Neural cell (in vitro differentiated cells): ENCODE data around the gene OR1K1. TPM values are rescaled to one million over a fixed set of nuclear protein-coding genes. Genes with fewer than 3 reads are reported as not detected.
A peak's percentile ranks its signal among the peaks of the same experiment; 100 is the strongest.
"Not testable (repeated sequence)": the region's sequence is repeated elsewhere in the genome, so short reads cannot be mapped to it uniquely, and the experiment has no call there.

Source experiments
- H2AFZ ChIP-seq: fragments of 200-600, 300-800 bp; sonication (generic), shearing (Covaris generic); 2 replicates; pipeline ENCODE4 v1.6.0; 2014; ENCODE audit warnings: low read depth, mild to moderate bottlenecking, antibody characterized with exemption, low read length, moderate library complexity
- H3F3A ChIP-seq: fragments of 200-600 bp; shearing (Covaris generic); 2 replicates; pipeline ENCODE4 v1.6.1; 2016; ENCODE audit warnings: mild to moderate bottlenecking, moderate library complexity, mixed read lengths, antibody characterized with exemption, low read length; ENCODE audit not compliant: insufficient read depth, poor library complexity, severe bottlenecking
- H3K27ac ChIP-seq: fragments of 200-600, 300-800 bp; sonication (generic), shearing (Covaris generic); 2 replicates; pipeline ENCODE4 v1.5.1; 2014; ENCODE audit warnings: mild to moderate bottlenecking, low read length, moderate library complexity
- H3K27me3 ChIP-seq: fragments of 300-800, 200-600 bp; sonication (generic), shearing (Covaris generic); 2 replicates; pipeline ENCODE4 v1.6.0; 2014; ENCODE audit warnings: mild to moderate bottlenecking, low read depth, low read length, moderate library complexity; ENCODE audit not compliant: insufficient read depth
- H3K36me3 ChIP-seq: fragments of 300-800, 200-600 bp; sonication (generic), shearing (Covaris generic); 2 replicates; pipeline ENCODE4 v1.5.1; 2014; ENCODE audit warnings: mild to moderate bottlenecking, antibody characterized with exemption, low read length, moderate library complexity; ENCODE audit not compliant: insufficient read depth
- H3K4me2 ChIP-seq: fragments of 300-800, 200-600 bp; sonication (generic), shearing (Covaris generic); 2 replicates; pipeline ENCODE4 v1.6.0; 2014; ENCODE audit warnings: mild to moderate bottlenecking, low read length
- H3K4me3 ChIP-seq: fragments of 300-800, 200-600 bp; sonication (generic), shearing (Covaris generic); 2 replicates; pipeline ENCODE4 v1.5.1; 2014; ENCODE audit warnings: mild to moderate bottlenecking, low read length, moderate library complexity
- H3K79me2 ChIP-seq: fragments of 200-600 bp; shearing (Covaris generic); replicated peaks from 2 replicates; pipeline ENCODE4 v1.6.0; 2014; ENCODE audit warnings: mild to moderate bottlenecking, low read length, moderate library complexity; ENCODE audit not compliant: insufficient read depth
- H3K9ac ChIP-seq: fragments of 300-800, 200-600 bp; sonication (generic), shearing (Covaris generic); 2 replicates; pipeline ENCODE4 v1.6.1; 2016; ENCODE audit warnings: mild to moderate bottlenecking, low read length, mixed read lengths
- H3K9me2 ChIP-seq: fragments of 200-600 bp; shearing (Covaris generic); 2 replicates; pipeline ENCODE4 v1.6.1; 2016; ENCODE audit warnings: mild to moderate bottlenecking, low read length, mixed read lengths; ENCODE audit not compliant: insufficient read depth
- H3K9me3 ChIP-seq: fragments of 200-600, 300-800 bp; sonication (generic), shearing (Covaris generic); 2 replicates; pipeline ENCODE4 v1.6.1; 2016; ENCODE audit warnings: mild to moderate bottlenecking, mixed run types, low read length, moderate library complexity, mixed read lengths
- H4K20me1 ChIP-seq: fragments of 200-600 bp; shearing (Covaris generic); 2 replicates; pipeline ENCODE4 v1.6.1; 2016; ENCODE audit warnings: mild to moderate bottlenecking, mixed run types; ENCODE audit not compliant: insufficient read depth
- EP300 ChIP-seq: fragments of 450-650 bp; conservative IDR thresholded peaks from 2 replicates; pipeline ENCODE4 v1.6.1; 2014; ENCODE audit warnings: antibody characterized with exemption, mild to moderate bottlenecking, moderate library complexity; ENCODE audit not compliant: poor library complexity, severe bottlenecking
- EZH2 ChIP-seq: fragments of 200-600, 300-800 bp; shearing (Covaris generic), sonication (generic); IDR thresholded peaks from 2 replicates; pipeline ENCODE4 v1.6.1; 2014; ENCODE audit warnings: antibody characterized with exemption, low read length, borderline replicate concordance, mild to moderate bottlenecking; ENCODE audit not compliant: insufficient read depth, poor library complexity, severe bottlenecking
- MXI1 ChIP-seq: fragments of 450-650 bp; conservative IDR thresholded peaks from 2 replicates; pipeline ENCODE4 v1.6.1; 2014; ENCODE audit warnings: antibody characterized with exemption, mild to moderate bottlenecking; ENCODE audit not compliant: poor library complexity, severe bottlenecking
- POLR2AphosphoS5 ChIP-seq: IDR thresholded peaks from 2 replicates; pipeline ENCODE4 v1.6.1; 2012
- RAD21 ChIP-seq: fragments of 450-650 bp; conservative IDR thresholded peaks from 2 replicates; pipeline ENCODE4 v1.6.1; 2014; ENCODE audit warnings: antibody characterized with exemption, mild to moderate bottlenecking, moderate library complexity
- REST ChIP-seq: IDR thresholded peaks from 2 replicates; pipeline ENCODE4 v1.6.1; 2012; ENCODE audit warnings: borderline replicate concordance
- SMC3 ChIP-seq: fragments of 450-650 bp; conservative IDR thresholded peaks from 2 replicates; pipeline ENCODE4 v1.6.1; 2014; ENCODE audit warnings: antibody characterized with exemption, mild to moderate bottlenecking, moderate library complexity; ENCODE audit not compliant: poor library complexity
- TAF1 ChIP-seq: IDR thresholded peaks from 2 replicates; pipeline ENCODE4 v1.6.1; 2012; ENCODE audit warnings: low read depth
- polyA plus RNA-seq: library from polyadenylated mRNA; depleted of rRNA; stranded (reverse); fragments of >200 nt; gene quantifications from 2 replicates; pipeline ENCODE4 v1.2.3, GENCODE V29; 2014
- TF ChIP-seq, protein P1 (sequence below): fragments of 450-650 bp; IDR thresholded peaks from 2 replicates; pipeline ENCODE4 v1.5.1; 2014; ENCODE audit warnings: antibody characterized with exemption, mild to moderate bottlenecking, moderate library complexity; ENCODE audit not compliant: poor library complexity, severe bottlenecking

OR1K1 gene
- polyA plus RNA-seq, 1 donor from 2014 or later, result not detected

- Histone ChIP-seq H2AFZ (no peak overlapping the region), H3K9ac (no peak overlapping the region), H3K36me3 (no peaks in the 10 kb centered on the region), H3F3A (no peaks in the 10 kb centered on the region), H3K4me3 (no peak overlapping the region), H4K20me1 (no peaks in the 10 kb centered on the region), H3K9me2 (no peaks in the 10 kb centered on the region), H3K4me2 (no peak overlapping the region), H3K79me2 (peaks cover 34% of the 10 kb centered on the region), H3K27ac (no peak overlapping the region), H3K27me3 (no peaks in the 10 kb centered on the region), H3K9me3 (no peaks in the 10 kb centered on the region)
- TF ChIP-seq, protein P1, sequence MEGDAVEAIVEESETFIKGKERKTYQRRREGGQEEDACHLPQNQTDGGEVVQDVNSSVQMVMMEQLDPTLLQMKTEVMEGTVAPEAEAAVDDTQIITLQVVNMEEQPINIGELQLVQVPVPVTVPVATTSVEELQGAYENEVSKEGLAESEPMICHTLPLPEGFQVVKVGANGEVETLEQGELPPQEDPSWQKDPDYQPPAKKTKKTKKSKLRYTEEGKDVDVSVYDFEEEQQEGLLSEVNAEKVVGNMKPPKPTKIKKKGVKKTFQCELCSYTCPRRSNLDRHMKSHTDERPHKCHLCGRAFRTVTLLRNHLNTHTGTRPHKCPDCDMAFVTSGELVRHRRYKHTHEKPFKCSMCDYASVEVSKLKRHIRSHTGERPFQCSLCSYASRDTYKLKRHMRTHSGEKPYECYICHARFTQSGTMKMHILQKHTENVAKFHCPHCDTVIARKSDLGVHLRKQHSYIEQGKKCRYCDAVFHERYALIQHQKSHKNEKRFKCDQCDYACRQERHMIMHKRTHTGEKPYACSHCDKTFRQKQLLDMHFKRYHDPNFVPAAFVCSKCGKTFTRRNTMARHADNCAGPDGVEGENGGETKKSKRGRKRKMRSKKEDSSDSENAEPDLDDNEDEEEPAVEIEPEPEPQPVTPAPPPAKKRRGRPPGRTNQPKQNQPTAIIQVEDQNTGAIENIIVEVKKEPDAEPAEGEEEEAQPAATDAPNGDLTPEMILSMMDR, result no peak
- TF ChIP-seq SMC3, result no peak
- no peak for TF ChIP-seq EP300
- TF ChIP-seq TAF1, result no peak
- no peak for TF ChIP-seq EZH2
- no peak for TF ChIP-seq POLR2AphosphoS5
- no peak for TF ChIP-seq REST
- no peak for TF ChIP-seq MXI1
- no peak for TF ChIP-seq RAD21
Measured at GRCh38 chr9:122822938-122823337, 23.0 kb downstream of the OR1K1 start.

DNA sequence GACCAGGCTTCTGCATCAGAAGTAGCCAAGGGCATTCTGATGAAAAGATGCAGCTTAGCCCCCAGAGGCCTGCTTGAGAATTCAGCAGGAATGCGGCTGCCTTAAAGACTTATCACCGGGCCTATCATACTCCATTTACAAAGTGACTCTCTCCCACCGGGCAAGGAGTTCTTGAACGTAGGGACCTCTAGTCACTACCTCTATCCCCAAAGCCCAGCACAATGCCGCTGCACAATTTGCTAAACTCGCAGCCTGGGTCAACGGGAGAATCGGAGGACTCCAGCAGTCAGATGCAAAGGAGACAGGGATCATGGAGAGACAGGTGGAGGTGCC, 27.8 kb downstream of the OR1K1 start:
- Histone ChIP-seq H3K27ac (peak overlapping the region; percentile 72), H3K9ac (peak overlapping the region; percentile 76), H3K9me2 (no peaks in the 10 kb centered on the region), H3K4me2 (peak overlapping the region; percentile 78), H2AFZ (peak overlapping the region; percentile 97), H3K27me3 (no peaks in the 10 kb centered on the region), H3K4me3 (peak overlapping the region; percentile 100), H3K9me3 (no peaks in the 10 kb centered on the region), H3K79me2 (peaks cover 38% of the 10 kb centered on the region), H3K36me3 (no peaks in the 10 kb centered on the region), H3F3A (no peaks in the 10 kb centered on the region), H4K20me1 (no peaks in the 10 kb centered on the region)
- TF ChIP-seq EZH2 (no peak), RAD21 (no peak), MXI1 (no peak)
- TF ChIP-seq, protein P1, result no peak

- Histone ChIP-seq H3K9ac (peak overlapping the region; percentile 76), H3K4me3 (peak overlapping the region; percentile 100), H2AFZ (peak overlapping the region; percentile 97), H3K79me2 (peaks cover 38% of the 10 kb centered on the region)
- not testable (repeated sequence) for H3K36me3 ChIP-seq, H3K27me3 ChIP-seq, H3K27ac ChIP-seq, H3F3A ChIP-seq, H3K4me2 ChIP-seq, H3K9me3 ChIP-seq, H4K20me1 ChIP-seq, H3K9me2 ChIP-seq
Measured at GRCh38 chr9:122828965-122829284, 29.0 kb downstream of the OR1K1 start.
